GM04503 (cell line): Measurements from ENCODE around the gene CLCF1.
"Not testable (repeated sequence)": the region's sequence is repeated elsewhere in the genome, so short reads cannot be mapped to it uniquely, and the experiment has no call there.

ENCODE experiments used
- DNase-seq: peaks from one replicate; pipeline ENCODE4 v3.0.0-alpha.2; 2012; ENCODE audit warnings: low read depth

Gene CLCF1

GRCh38 chr11:67408437-67409200 is 35.2 kb upstream of the CLCF1 start:
- no peak for DNase-seq

GRCh38 chr11:67407688-67408163 is 34.3 kb upstream of the CLCF1 start:
- DNase-seq = no peak

- no peak for DNase-seq
These were observed 33.7 kb upstream of the CLCF1 start for GRCh38 chr11:67406969-67407687.

GRCh38 chr11:67406420-67406968 is 33.1 kb upstream of the CLCF1 start:
- no peak for DNase-seq

- DNase-seq = no peak
These were observed 32.4 kb upstream of the CLCF1 start for GRCh38 chr11:67405688-67406339.

GRCh38 chr11:67405196-67405567 is 31.8 kb upstream of the CLCF1 start:
- no peak for DNase-seq

GRCh38 chr11:67404515-67405195 is 31.3 kb upstream of the CLCF1 start:
- DNase-seq = no peak

- not testable (repeated sequence) for DNase-seq
These were observed 29.7 kb upstream of the CLCF1 start for GRCh38 chr11:67403085-67403484.

- DNase-seq = not testable (repeated sequence)
These were observed 28.9 kb upstream of the CLCF1 start for GRCh38 chr11:67402192-67402839.

- peak; percentile 17 for DNase-seq
These were observed 28.2 kb upstream of the CLCF1 start, which contains the start of gene PPP1CA for GRCh38 chr11:67401495-67402191. TSS of gene PPP1CA (minus strand) at chr11:67401858. CDS start at chr11:67401782, 76 bp downstream.

- DNase-seq = no peak
These were observed 27.6 kb upstream of the CLCF1 start for GRCh38 chr11:67400942-67401494.

- no peak for DNase-seq
These were observed 27.0 kb upstream of the CLCF1 start for GRCh38 chr11:67400251-67400941.

- DNase-seq = no peak
These were observed 25.5 kb upstream of the CLCF1 start for GRCh38 chr11:67398661-67399563.

GRCh38 chr11:67397986-67398660 is 24.7 kb upstream of the CLCF1 start:
- DNase-seq = no peak

GRCh38 chr11:67397536-67397935 is 24.1 kb upstream of the CLCF1 start:
- no peak for DNase-seq

- DNase-seq = no peak
These were observed 23.4 kb upstream of the CLCF1 start for GRCh38 chr11:67396587-67397389.

- DNase-seq = no peak
These were observed 22.8 kb upstream of the CLCF1 start for GRCh38 chr11:67396259-67396581.
